ENCODE measurements around the gene TSC2. TPM values are rescaled to one million over a fixed set of nuclear protein-coding genes. Genes with fewer than 3 reads are reported as not detected.

The TSC2 gene
- total RNA-seq, 1 donor from 2014 or later = 80.1 TPM

- Histone ChIP-seq H3K27ac (replicated peaks) (peak overlapping the region; percentile 96), H3K4me1 (peaks cover 79% of the 10 kb centered on the region), H3K9me3 (replicated peaks) (no peaks in the 10 kb centered on the region), H3K27me3 (ENCODE audit: low read depth) (no peaks in the 10 kb centered on the region), H3K36me3 (peaks cover 11% of the 10 kb centered on the region), H3K4me3 (peak overlapping the region; percentile 91)
- TF ChIP-seq CTCF (IDR thresholded peaks at IDR 0.05; ENCODE audit: borderline replicate concordance) = no peak
- intact Hi-C loops (cut with micrococcal nuclease) = no loop called here
- DNase-seq = no peak
Measured at GRCh38 chr16:2045965-2046892, 1.6 kb upstream of the TSC2 start.

- no peak for DNase-seq
- no peak for TF ChIP-seq CTCF (IDR thresholded peaks at IDR 0.05; ENCODE audit: borderline replicate concordance)
- peak overlapping the region; percentile 91 for H3K4me3 ChIP-seq
- no peaks in the 10 kb centered on the region for H3K9me3 ChIP-seq (replicated peaks)
- H3K36me3 ChIP-seq = peaks cover 18% of the 10 kb centered on the region
- peak overlapping the region; percentile 96 for H3K27ac ChIP-seq (replicated peaks)
- H3K4me1 ChIP-seq = peaks cover 73% of the 10 kb centered on the region
- no peaks in the 10 kb centered on the region for H3K27me3 ChIP-seq (ENCODE audit: low read depth)
- intact Hi-C loops (cut with micrococcal nuclease) = no loop called here
Measured at GRCh38 chr16:2046893-2047329, 874 bp upstream of the TSC2 start.

GRCh38 chr16:2048116-2048543, 345 bp downstream of the TSC2 start:
- intact Hi-C loops (cut with micrococcal nuclease) = no loop called here
- H3K27ac ChIP-seq (replicated peaks) = peak overlapping the region; percentile 96
- TF ChIP-seq CTCF (IDR thresholded peaks at IDR 0.05; ENCODE audit: borderline replicate concordance) = no peak
- H3K36me3 ChIP-seq = peaks cover 30% of the 10 kb centered on the region
- no peaks in the 10 kb centered on the region for H3K9me3 ChIP-seq (replicated peaks)
- H3K4me3 ChIP-seq = peak overlapping the region; percentile 91
- no peak for DNase-seq
- no peaks in the 10 kb centered on the region for H3K27me3 ChIP-seq (ENCODE audit: low read depth)
- peaks cover 60% of the 10 kb centered on the region for H3K4me1 ChIP-seq

- H3K4me1 ChIP-seq = peaks cover 12% of the 10 kb centered on the region
- TF ChIP-seq CTCF (IDR thresholded peaks at IDR 0.05; ENCODE audit: borderline replicate concordance) = no peak
- H3K27ac ChIP-seq (replicated peaks) = no peak overlapping the region
- no peaks in the 10 kb centered on the region for H3K27me3 ChIP-seq (ENCODE audit: low read depth)
- H3K4me3 ChIP-seq = no peak overlapping the region
- intact Hi-C loops (cut with micrococcal nuclease) = no loop called here
- no peak for DNase-seq
- no peaks in the 10 kb centered on the region for H3K9me3 ChIP-seq (replicated peaks)
- peaks cover 67% of the 10 kb centered on the region for H3K36me3 ChIP-seq
Measured at GRCh38 chr16:2053211-2053610, 5.4 kb downstream of the TSC2 start.

GRCh38 chr16:2053897-2054296, 6.1 kb downstream of the TSC2 start:
- intact Hi-C loops (cut with micrococcal nuclease) = no loop called here
- H3K4me1 ChIP-seq = peaks cover 5% of the 10 kb centered on the region
- no peaks in the 10 kb centered on the region for H3K27me3 ChIP-seq (ENCODE audit: low read depth)
- no peak overlapping the region for H3K27ac ChIP-seq (replicated peaks)
- H3K9me3 ChIP-seq (replicated peaks) = no peaks in the 10 kb centered on the region
- DNase-seq = no peak
- no peak overlapping the region for H3K4me3 ChIP-seq
- peaks cover 74% of the 10 kb centered on the region for H3K36me3 ChIP-seq
- TF ChIP-seq CTCF (IDR thresholded peaks at IDR 0.05; ENCODE audit: borderline replicate concordance) = no peak

All from left ventricle myocardium inferior (tissue), 1 donor.